MM.1S (cell line): ENCODE data around the gene STK32B.

Experiments used
- EZH2 ChIP-seq: fragments of 300-600 bp; sonication (generic); optimal IDR thresholded peaks from 2 replicates; pipeline ENCODE3; 2017; ENCODE audit warnings: low read depth, mild to moderate bottlenecking, antibody characterized with exemption, low read length, mixed read lengths
- EZH2phosphoT487 ChIP-seq: fragments of 300-600 bp; sonication (generic); IDR thresholded peaks from 2 replicates; pipeline ENCODE4 v1.6.1; 2018; ENCODE audit warnings: antibody characterized with exemption, low read length
- TF ChIP-seq, protein P1 (sequence below): fragments of 300-600 bp; sonication (generic); IDR thresholded peaks from 2 replicates; pipeline ENCODE4 v1.5.1; 2016; ENCODE audit warnings: antibody characterized with exemption, low read length, mixed read lengths

DNA sequence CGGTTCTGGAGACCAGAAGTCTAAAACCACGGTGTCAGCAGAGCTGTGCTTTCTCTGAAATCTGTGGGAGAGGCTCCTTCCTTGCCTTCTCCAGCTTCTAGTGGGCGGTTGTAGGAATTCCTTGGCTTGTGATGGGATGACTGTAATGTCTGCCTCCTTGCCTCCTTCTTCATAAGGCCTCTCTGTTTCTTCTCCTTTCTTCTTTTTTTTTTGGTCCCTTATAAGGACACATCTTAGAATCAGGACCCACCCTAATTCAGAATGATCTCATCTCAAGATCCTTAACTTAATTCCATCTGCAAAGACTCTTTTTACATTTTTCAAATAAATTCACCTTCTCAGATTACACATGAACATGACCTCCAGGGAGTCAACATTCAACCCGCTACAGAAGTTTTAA lies 186.9 kb downstream of the STK32B start:
- TF ChIP-seq, protein P1, sequence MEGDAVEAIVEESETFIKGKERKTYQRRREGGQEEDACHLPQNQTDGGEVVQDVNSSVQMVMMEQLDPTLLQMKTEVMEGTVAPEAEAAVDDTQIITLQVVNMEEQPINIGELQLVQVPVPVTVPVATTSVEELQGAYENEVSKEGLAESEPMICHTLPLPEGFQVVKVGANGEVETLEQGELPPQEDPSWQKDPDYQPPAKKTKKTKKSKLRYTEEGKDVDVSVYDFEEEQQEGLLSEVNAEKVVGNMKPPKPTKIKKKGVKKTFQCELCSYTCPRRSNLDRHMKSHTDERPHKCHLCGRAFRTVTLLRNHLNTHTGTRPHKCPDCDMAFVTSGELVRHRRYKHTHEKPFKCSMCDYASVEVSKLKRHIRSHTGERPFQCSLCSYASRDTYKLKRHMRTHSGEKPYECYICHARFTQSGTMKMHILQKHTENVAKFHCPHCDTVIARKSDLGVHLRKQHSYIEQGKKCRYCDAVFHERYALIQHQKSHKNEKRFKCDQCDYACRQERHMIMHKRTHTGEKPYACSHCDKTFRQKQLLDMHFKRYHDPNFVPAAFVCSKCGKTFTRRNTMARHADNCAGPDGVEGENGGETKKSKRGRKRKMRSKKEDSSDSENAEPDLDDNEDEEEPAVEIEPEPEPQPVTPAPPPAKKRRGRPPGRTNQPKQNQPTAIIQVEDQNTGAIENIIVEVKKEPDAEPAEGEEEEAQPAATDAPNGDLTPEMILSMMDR = no peak
- TF ChIP-seq EZH2 (no peak), EZH2phosphoT487 (no peak)
